Vagina (tissue), 2 donors: Measurements from ENCODE around the gene ADPRHL1.

Source experiments
- POLR2AphosphoS5 ChIP-seq, 2 donors: sonication (generic); formaldehyde crosslinking; IDR thresholded peaks; one replicate each; pipeline ENCODE4 v1.9.0; 2017; ENCODE audit warnings: antibody characterized with exemption in 2 of 2, mild to moderate bottlenecking in 2 of 2, low read depth in 1 of 2; ENCODE audit not compliant: insufficient read depth in 1 of 2
- TF ChIP-seq, protein P1 (sequence below), 3 experiments: fragments of 450-650 bp in 2 of 3; fragments of 200-600 bp in 1 of 3; sonication (generic) in 1 of 3; IDR thresholded peaks; one replicate each; pipeline ENCODE4 v1.5.1; 2017 to 2019; ENCODE audit warnings: antibody characterized with exemption in 3 of 3, mild to moderate bottlenecking in 2 of 3, moderate library complexity in 2 of 3

DNA sequence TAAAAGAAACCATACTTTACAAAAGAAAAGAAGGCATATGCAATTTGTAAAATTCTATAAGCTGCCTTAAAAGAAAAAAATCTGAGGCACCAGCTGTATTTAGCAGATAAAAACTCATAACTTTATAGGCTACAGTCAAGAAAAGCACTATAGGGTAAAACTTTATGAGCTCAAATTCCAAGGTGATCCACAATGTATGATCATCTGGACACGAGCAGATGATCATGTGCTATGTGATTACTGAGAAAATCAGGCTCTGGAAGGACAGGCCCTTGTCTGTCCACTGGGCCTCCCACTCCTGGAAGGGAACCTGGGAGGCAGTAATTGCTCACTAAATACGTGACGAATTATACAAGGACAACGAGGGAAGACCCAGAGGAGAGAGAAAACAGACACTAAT lies 96.7 kb downstream of the ADPRHL1 start:
- TF ChIP-seq, protein P1, sequence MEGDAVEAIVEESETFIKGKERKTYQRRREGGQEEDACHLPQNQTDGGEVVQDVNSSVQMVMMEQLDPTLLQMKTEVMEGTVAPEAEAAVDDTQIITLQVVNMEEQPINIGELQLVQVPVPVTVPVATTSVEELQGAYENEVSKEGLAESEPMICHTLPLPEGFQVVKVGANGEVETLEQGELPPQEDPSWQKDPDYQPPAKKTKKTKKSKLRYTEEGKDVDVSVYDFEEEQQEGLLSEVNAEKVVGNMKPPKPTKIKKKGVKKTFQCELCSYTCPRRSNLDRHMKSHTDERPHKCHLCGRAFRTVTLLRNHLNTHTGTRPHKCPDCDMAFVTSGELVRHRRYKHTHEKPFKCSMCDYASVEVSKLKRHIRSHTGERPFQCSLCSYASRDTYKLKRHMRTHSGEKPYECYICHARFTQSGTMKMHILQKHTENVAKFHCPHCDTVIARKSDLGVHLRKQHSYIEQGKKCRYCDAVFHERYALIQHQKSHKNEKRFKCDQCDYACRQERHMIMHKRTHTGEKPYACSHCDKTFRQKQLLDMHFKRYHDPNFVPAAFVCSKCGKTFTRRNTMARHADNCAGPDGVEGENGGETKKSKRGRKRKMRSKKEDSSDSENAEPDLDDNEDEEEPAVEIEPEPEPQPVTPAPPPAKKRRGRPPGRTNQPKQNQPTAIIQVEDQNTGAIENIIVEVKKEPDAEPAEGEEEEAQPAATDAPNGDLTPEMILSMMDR (IDR thresholded peaks at IDR 0.05) = no peak
- no peak for TF ChIP-seq POLR2AphosphoS5 (IDR thresholded peaks at IDR 0.05; ENCODE audit: insufficient read depth in 1 of 2, low read depth in 1 of 2)
